Measurements from ENCODE around the gene NFKBIE. TPM values are rescaled to one million over a fixed set of nuclear protein-coding genes. Genes with fewer than 3 reads are reported as not detected.

Gene NFKBIE
- total RNA-seq, 1 donor, result 5.4 TPM

- no peak for DNase-seq (ENCODE audit: low read depth)
- TF ChIP-seq, protein P1, sequence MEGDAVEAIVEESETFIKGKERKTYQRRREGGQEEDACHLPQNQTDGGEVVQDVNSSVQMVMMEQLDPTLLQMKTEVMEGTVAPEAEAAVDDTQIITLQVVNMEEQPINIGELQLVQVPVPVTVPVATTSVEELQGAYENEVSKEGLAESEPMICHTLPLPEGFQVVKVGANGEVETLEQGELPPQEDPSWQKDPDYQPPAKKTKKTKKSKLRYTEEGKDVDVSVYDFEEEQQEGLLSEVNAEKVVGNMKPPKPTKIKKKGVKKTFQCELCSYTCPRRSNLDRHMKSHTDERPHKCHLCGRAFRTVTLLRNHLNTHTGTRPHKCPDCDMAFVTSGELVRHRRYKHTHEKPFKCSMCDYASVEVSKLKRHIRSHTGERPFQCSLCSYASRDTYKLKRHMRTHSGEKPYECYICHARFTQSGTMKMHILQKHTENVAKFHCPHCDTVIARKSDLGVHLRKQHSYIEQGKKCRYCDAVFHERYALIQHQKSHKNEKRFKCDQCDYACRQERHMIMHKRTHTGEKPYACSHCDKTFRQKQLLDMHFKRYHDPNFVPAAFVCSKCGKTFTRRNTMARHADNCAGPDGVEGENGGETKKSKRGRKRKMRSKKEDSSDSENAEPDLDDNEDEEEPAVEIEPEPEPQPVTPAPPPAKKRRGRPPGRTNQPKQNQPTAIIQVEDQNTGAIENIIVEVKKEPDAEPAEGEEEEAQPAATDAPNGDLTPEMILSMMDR (IDR thresholded peaks at IDR 0.05; ENCODE audit: insufficient read depth, low read length), result no peak
- no peak overlapping the region for H3K4me3 ChIP-seq (ENCODE audit: low read depth, low read length)
Observed at GRCh38 chr6:44258921-44259320, 6.4 kb downstream of the NFKBIE start.

- no peak overlapping the region for H3K4me3 ChIP-seq (ENCODE audit: low read depth, low read length)
- no peak for DNase-seq (ENCODE audit: low read depth)
- TF ChIP-seq, protein P1 (IDR thresholded peaks at IDR 0.05; ENCODE audit: insufficient read depth, low read length), result no peak
Observed at GRCh38 chr6:44258325-44258863, 7.0 kb downstream of the NFKBIE start.

DNA sequence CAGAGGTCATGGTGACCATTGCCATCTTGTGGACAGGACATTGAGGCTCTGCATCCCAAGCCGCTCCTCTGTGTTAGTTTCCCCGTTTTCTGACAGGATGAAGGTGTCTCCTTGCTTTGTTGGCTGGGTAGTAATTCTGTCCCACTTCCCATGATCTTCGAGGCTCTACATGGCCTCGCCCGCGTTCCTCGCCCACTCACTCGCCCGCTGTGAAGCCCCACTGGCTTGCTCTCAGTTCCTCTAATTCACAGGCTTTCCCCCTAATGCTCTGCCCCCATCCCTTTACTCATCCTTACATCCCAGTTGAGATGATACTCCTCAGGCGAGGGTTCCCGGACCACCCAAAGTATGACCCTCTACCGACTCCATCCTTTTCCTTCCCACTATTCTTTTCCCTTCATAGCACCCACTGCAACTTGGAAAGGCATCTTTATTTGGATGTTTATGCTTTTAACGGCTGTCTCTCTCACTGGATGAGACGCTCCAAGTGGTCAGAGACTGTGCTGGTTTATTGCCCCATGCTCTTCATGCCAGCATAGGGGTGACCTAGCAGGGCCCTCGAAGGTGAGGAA, 7.5 kb downstream of the NFKBIE start:
- H3K4me3 ChIP-seq (ENCODE audit: low read depth, low read length), result peak overlapping the region; percentile 64
- no peak for DNase-seq (ENCODE audit: low read depth)
- TF ChIP-seq, protein P1 (IDR thresholded peaks at IDR 0.05; ENCODE audit: insufficient read depth, low read length), result no peak

GRCh38 chr6:44257025-44257752, 8.2 kb downstream of the NFKBIE start, which contains the start of gene SLC35B2:
TSS of gene SLC35B2 (minus strand) at chr6:44257528. CDS start at chr6:44257410, 118 bp downstream.
- peak within 1 kb of the TSS; percentile 92 for H3K4me3 ChIP-seq (ENCODE audit: low read depth, low read length)
- TF ChIP-seq, protein P1 (IDR thresholded peaks at IDR 0.05; ENCODE audit: insufficient read depth, low read length), result peak; percentile 50
- DNase-seq (ENCODE audit: low read depth), result peak; percentile 56

DNA sequence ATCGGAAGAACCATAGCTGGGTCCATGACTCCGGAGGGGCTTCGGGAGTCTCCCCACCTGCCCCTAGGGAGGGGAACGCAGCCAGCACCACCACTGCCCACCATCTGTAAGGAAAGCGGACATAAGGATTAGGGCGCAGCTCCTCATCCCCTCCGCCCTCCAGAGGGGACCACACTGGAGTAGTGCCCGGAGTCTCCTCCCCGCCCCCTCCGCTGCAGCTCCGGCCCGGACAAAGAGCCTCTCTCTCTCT, 8.7 kb downstream of the NFKBIE start:
- H3K4me3 ChIP-seq (ENCODE audit: low read depth, low read length), result peak overlapping the region; percentile 92
- TF ChIP-seq, protein P1 (IDR thresholded peaks at IDR 0.05; ENCODE audit: insufficient read depth, low read length), result no peak
- no peak for DNase-seq (ENCODE audit: low read depth)

DNA sequence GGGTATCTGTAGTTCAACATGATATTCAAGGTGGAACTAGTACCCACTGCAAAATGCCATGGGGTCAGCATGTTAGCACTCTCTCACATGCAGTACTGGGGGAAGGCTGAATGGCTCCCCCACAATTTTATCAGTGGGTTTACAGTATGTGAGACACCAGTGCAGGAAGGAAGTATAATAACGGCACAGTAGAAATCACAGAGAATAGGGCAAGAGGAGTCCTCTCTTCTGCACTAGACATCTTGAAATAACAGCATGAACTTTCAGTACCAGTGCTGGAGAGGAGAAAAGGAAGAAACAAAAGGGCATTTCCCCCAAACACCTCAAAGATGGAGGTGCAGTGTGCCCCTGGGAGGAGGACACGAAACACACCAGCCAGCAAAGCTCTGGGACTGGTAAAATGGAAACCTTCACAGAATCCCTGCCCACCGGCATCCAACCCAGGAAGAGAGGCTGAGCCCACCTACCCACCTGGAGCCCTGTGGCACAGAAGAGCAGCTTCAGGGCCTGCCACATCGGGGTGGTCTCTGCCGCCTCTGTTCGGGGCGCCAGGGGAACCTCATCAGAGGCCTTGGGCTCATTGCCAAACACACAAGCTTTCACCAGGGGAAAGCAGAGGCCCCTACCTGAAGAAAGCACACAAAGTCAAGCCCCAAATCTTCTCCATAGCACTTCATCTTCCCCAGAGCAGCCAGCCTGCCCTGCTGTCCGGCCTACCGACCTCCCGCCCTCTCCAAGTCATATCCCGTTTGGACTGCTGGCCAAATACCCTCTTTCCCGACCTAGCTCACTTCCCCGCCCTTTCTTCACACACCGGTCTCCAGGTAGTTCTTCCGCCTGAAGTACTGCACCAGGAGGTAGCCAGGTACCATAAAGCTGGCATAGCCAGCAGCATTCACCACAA, 9.2 kb downstream of the NFKBIE start:
- peak overlapping the region; percentile 92 for H3K4me3 ChIP-seq (ENCODE audit: low read depth, low read length)
- DNase-seq (ENCODE audit: low read depth), result no peak
- TF ChIP-seq, protein P1 (IDR thresholded peaks at IDR 0.05; ENCODE audit: insufficient read depth, low read length), result no peak
